Panc1 (cell line): ENCODE data around the gene SYT8. TPM values are rescaled to one million over a fixed set of nuclear protein-coding genes. Genes with fewer than 3 reads are reported as not detected.
A peak's percentile ranks its signal among the peaks of the same experiment; 100 is the strongest.

Experiments used
- ATAC-seq: fragments of 200-7000 bp; cut with Tn5 transposase; 2 replicates; pipeline ENCODE4 v1.9.1; 2020; ENCODE audit warnings: mild to moderate bottlenecking, moderate library complexity
- BruUV-seq: library from RNA; stranded (reverse); fragments of 400-500 nt; replicated peaks from 2 replicates; lab custom pipeline; 2021; lab: Mats Ljungman, UMichigan
- CTCF ChIA-PET: fragments of 300-600 bp; sonication (Branson Sonifier 250); formaldehyde crosslinking; loops from one replicate; lab custom pipeline; 2022; ENCODE audit warnings: antibody characterized with exemption; lab: Charles Lee
- POLR2A ChIA-PET: fragments of 300-600 bp; sonication (Branson Sonifier 250); formaldehyde crosslinking; loops from one replicate; lab custom pipeline; 2022; ENCODE audit warnings: antibody characterized with exemption; lab: Charles Lee
- DNase-seq: peaks from one replicate; pipeline ENCODE4 v3.0.0-alpha.2; 2010; ENCODE audit warnings: low read depth, low spot score
- H3K27ac ChIP-seq: 2 replicates; pipeline ENCODE4 v1.5.1; 2011; ENCODE audit warnings: mild to moderate bottlenecking, low read length, inconsistent platforms
- H3K27me3 ChIP-seq: fragments of 200-500 bp; sonication (Bioruptor generic); 2 replicates; pipeline ENCODE4 v1.6.0; 2014; ENCODE audit warnings: low read length, inconsistent platforms; ENCODE audit not compliant: control insufficient read depth, insufficient read depth
- H3K36me3 ChIP-seq: fragments of 200-500 bp; sonication (Bioruptor generic); 2 replicates; pipeline ENCODE4 v1.5.1; 2014; ENCODE audit warnings: inconsistent platforms, mild to moderate bottlenecking, low read length, moderate library complexity; ENCODE audit not compliant: control insufficient read depth, insufficient read depth
- H3K4me1 ChIP-seq: 2 replicates; pipeline ENCODE4 v1.5.1; 2011; ENCODE audit warnings: inconsistent platforms, mild to moderate bottlenecking, low read length, moderate library complexity; ENCODE audit not compliant: control insufficient read depth, insufficient read depth
- H3K4me3 ChIP-seq, 2 experiments: 2 replicates each; pipeline ENCODE4 v1.5.1; 2011 to 2012; ENCODE audit warnings: low read depth in 2 of 2, low read length in 2 of 2, mild to moderate bottlenecking in 2 of 2, inconsistent platforms in 1 of 2, moderate library complexity in 1 of 2
- H3K9me3 ChIP-seq: fragments of 200-500 bp; sonication (Bioruptor generic); 2 replicates; pipeline ENCODE4 v1.5.1; 2014; ENCODE audit warnings: low read depth, mild to moderate bottlenecking, inconsistent platforms, low read length, moderate library complexity; ENCODE audit not compliant: control insufficient read depth, insufficient read depth
- CTCF ChIP-seq: fragments of 450-650 bp; IDR thresholded peaks from 2 replicates; pipeline ENCODE4 v1.5.1; 2017; ENCODE audit warnings: mild to moderate bottlenecking
- POLR2AphosphoS5 ChIP-seq: IDR thresholded peaks from 2 replicates; pipeline ENCODE4 v1.6.1; 2012; ENCODE audit warnings: mild to moderate bottlenecking, low read depth, low read length, moderate library complexity
- REST ChIP-seq, 2 experiments: IDR thresholded peaks; 2 replicates each; pipeline ENCODE4 v1.6.1; 2011 to 2012; ENCODE audit warnings: low read depth in 2 of 2, control low read depth in 1 of 2, low read length in 1 of 2, mild to moderate bottlenecking in 1 of 2, moderate library complexity in 1 of 2; ENCODE audit not compliant: insufficient read depth in 1 of 2
- SIN3A ChIP-seq: IDR thresholded peaks from 2 replicates; pipeline ENCODE4 v1.6.1; 2012; ENCODE audit warnings: low read depth, mild to moderate bottlenecking, low read length, moderate library complexity, borderline replicate concordance; ENCODE audit not compliant: insufficient read depth
- TCF7L2 ChIP-seq: IDR thresholded peaks from 2 replicates; pipeline ENCODE4 v1.6.1; 2011; ENCODE audit warnings: mild to moderate bottlenecking, low read depth, low read length, inconsistent platforms
- in situ Hi-C: cut with HindIII; loops from 2 replicates; pipeline ENCODE4 v1.10.0; 2016; ENCODE audit warnings: low sequenced_read_pairs, low pct_unique_long_range_greater_than_20kb
- intact Hi-C: fragments of 100-400 bp; cut with micrococcal nuclease; formaldehyde crosslinking; loops from one replicate; pipeline ENCODE4 v1.10.0; 2022; ENCODE audit not compliant: unreplicated experiment
- total RNA-seq: library from RNA; stranded (reverse); gene quantifications from one replicate; pipeline ENCODE4 v1.2.1, GENCODE V29; 2021; ENCODE audit not compliant: unreplicated experiment

The SYT8 gene
- total RNA-seq, 1 experiment from 2014 or later, result 3.5 TPM

GRCh38 chr11:1868636-1869291, 34.0 kb downstream of the SYT8 start:
- BruUV-seq, result no TSS peak
- Histone ChIP-seq H3K4me3 (no peak overlapping the region), H3K36me3 (no peaks in the 10 kb centered on the region), H3K4me1 (peaks cover 25% of the 10 kb centered on the region), H3K27me3 (no peaks in the 10 kb centered on the region), H3K9me3 (no peaks in the 10 kb centered on the region), H3K27ac (no peak overlapping the region)
- in situ Hi-C loops, result no loop called here
- no peak for DNase-seq
- no peak for ATAC-seq
- intact Hi-C loops, result loop anchor here (1.0 kb wide), 1 partner anchor 31 kb away; no protein-coding TSS in a partner anchor
- ChIA-PET POLR2A (interaction anchor here (0.6 to 0.8 kb wide), 2 partner anchors 73 to 99 kb away, joined by 5 read pairs; no protein-coding TSS in a partner anchor), CTCF (interaction anchor here (0.6 kb wide), 1 partner anchor 234 kb away, joined by 4 read pairs; no protein-coding TSS in a partner anchor)
- TF ChIP-seq POLR2AphosphoS5, result no peak
- TF ChIP-seq REST (IDR thresholded peaks at IDR 0.05; ENCODE audit: insufficient read depth in 1 of 2, low read depth in 2 of 2, low read length in 1 of 2), result no peak
- TF ChIP-seq CTCF, result no peak
- TF ChIP-seq TCF7L2, result no peak
- no peak for TF ChIP-seq SIN3A

- DNase-seq (no peak), ATAC-seq (peak; percentile 50)
- Histone ChIP-seq H3K27ac (no peak overlapping the region), H3K36me3 (no peaks in the 10 kb centered on the region), H3K4me3 (no peak overlapping the region), H3K27me3 (no peaks in the 10 kb centered on the region), H3K4me1 (peaks cover 20% of the 10 kb centered on the region), H3K9me3 (no peaks in the 10 kb centered on the region)
- ChIA-PET CTCF (interaction anchor here (0.9 kb wide), 1 partner anchor 176 kb away, joined by 3 read pairs; no protein-coding TSS in a partner anchor), POLR2A (interaction anchor here (0.8 kb wide), 1 partner anchor 100 kb away, joined by 5 read pairs; no protein-coding TSS in a partner anchor)
- no TSS peak for BruUV-seq
- in situ Hi-C loops, result no loop called here
- intact Hi-C loops, result loop anchor here (1.0 to 5.0 kb wide), 2 partner anchors 32 to 288 kb away; no protein-coding TSS in a partner anchor
- no peak for TF ChIP-seq REST (IDR thresholded peaks at IDR 0.05; ENCODE audit: insufficient read depth in 1 of 2, low read depth in 2 of 2, low read length in 1 of 2)
- peak; percentile 72 for TF ChIP-seq TCF7L2
- peak; percentile 79 for TF ChIP-seq CTCF
- no peak for TF ChIP-seq POLR2AphosphoS5
- no peak for TF ChIP-seq SIN3A
Observed at GRCh38 chr11:1869427-1870325, 34.9 kb downstream of the SYT8 start.
